CD8-positive, alpha-beta memory T cell (primary cell): ENCODE data around the gene RYR2. TPM values are rescaled to one million over a fixed set of nuclear protein-coding genes. Genes with fewer than 3 reads are reported as not detected.
"Not testable (repeated sequence)": the region's sequence is repeated elsewhere in the genome, so short reads cannot be mapped to it uniquely, and the experiment has no call there.

Experiments
- CTCF ChIA-PET: fragments of 350-600 bp; sonication (Branson Sonifier 250); formaldehyde crosslinking; loops from one replicate; lab custom pipeline; 2021; ENCODE audit warnings: antibody characterized with exemption; lab: Charles Lee
- POLR2A ChIA-PET: fragments of 350-600 bp; sonication (Branson Sonifier 250); formaldehyde crosslinking; loops from one replicate; lab custom pipeline; 2021; ENCODE audit warnings: antibody characterized with exemption; lab: Charles Lee
- DNase-seq, 5 donors: peaks; one replicate each; pipeline versions ENCODE4 v3.0.0 to v3.0.0-alpha.2; 2020 to 2022; ENCODE audit warnings: mixed read lengths in 1 of 5
- H3K27ac ChIP-seq: one replicate; pipeline ENCODE4 v1.7.0; 2013; ENCODE audit warnings: low read depth, mild to moderate bottlenecking, low read length, moderate library complexity
- H3K27me3 ChIP-seq: 2 replicates; pipeline ENCODE4 v1.7.0; 2013; ENCODE audit warnings: low read length, mild to moderate bottlenecking; ENCODE audit not compliant: insufficient read depth, poor library complexity, severe bottlenecking
- H3K36me3 ChIP-seq: 2 replicates; pipeline ENCODE4 v1.7.0; 2013; ENCODE audit warnings: mild to moderate bottlenecking, low read length, moderate library complexity; ENCODE audit not compliant: insufficient read depth
- H3K4me1 ChIP-seq: 2 replicates; pipeline ENCODE4 v1.7.0; 2013; ENCODE audit warnings: mild to moderate bottlenecking, low read length, moderate library complexity; ENCODE audit not compliant: insufficient read depth
- H3K4me3 ChIP-seq: 2 replicates; pipeline ENCODE4 v1.7.0; 2013; ENCODE audit warnings: mild to moderate bottlenecking, low read length
- H3K9me3 ChIP-seq: 2 replicates; pipeline ENCODE4 v1.7.0; 2013; ENCODE audit warnings: mild to moderate bottlenecking, low read length
- H3K27ac Mint-ChIP-seq, 8 donors: one replicate each; pipeline ENCODE4 v1.8.0; 2020 to 2021; ENCODE audit warnings: mixed read lengths in 8 of 8, mild to moderate bottlenecking in 6 of 8, inconsistent platforms in 3 of 8, moderate library complexity in 3 of 8
- H3K27me3 Mint-ChIP-seq, 2 donors: one replicate each; pipeline ENCODE4 v1.8.0; 2020 to 2021; ENCODE audit warnings: mixed read lengths in 2 of 2, mild to moderate bottlenecking in 1 of 2, moderate library complexity in 1 of 2
- H3K36me3 Mint-ChIP-seq, 3 donors: one replicate each; pipeline ENCODE4 v1.8.0; 2020 to 2021; ENCODE audit warnings: mixed read lengths in 3 of 3, inconsistent platforms in 1 of 3, mild to moderate bottlenecking in 1 of 3
- H3K4me1 Mint-ChIP-seq, 3 donors: one replicate each; pipeline ENCODE4 v1.8.0; 2020 to 2021; ENCODE audit warnings: mixed read lengths in 3 of 3, inconsistent platforms in 1 of 3, mild to moderate bottlenecking in 1 of 3
- H3K4me3 Mint-ChIP-seq, 7 donors: one replicate each; pipeline ENCODE4 v1.8.0; 2020 to 2021; ENCODE audit warnings: mixed read lengths in 7 of 7, mild to moderate bottlenecking in 6 of 7, moderate library complexity in 4 of 7, inconsistent platforms in 2 of 7
- H3K9me3 Mint-ChIP-seq, 5 donors: one replicate each; pipeline ENCODE4 v1.8.0; 2020 to 2022; ENCODE audit warnings: mixed read lengths in 5 of 5, mild to moderate bottlenecking in 3 of 5, moderate library complexity in 2 of 5, inconsistent platforms in 1 of 5
- polyA plus RNA-seq: library from polyadenylated mRNA; unstranded; fragments of 300-500 nt; fragmentation: Illumina TruSeq; gene quantifications from one replicate; pipeline ENCODE4 v1.2.3, GENCODE V29; 2021
- total RNA-seq, 2 experiments: library from RNA; stranded (reverse); gene quantifications; one replicate each; pipeline ENCODE4 v1.2.3, GENCODE V29; 2021

Gene RYR2
- total and polyA plus RNA-seq, 3 experiments from 2014 or later = 0.06 to 0.13 (median 0.11) TPM

DNA sequence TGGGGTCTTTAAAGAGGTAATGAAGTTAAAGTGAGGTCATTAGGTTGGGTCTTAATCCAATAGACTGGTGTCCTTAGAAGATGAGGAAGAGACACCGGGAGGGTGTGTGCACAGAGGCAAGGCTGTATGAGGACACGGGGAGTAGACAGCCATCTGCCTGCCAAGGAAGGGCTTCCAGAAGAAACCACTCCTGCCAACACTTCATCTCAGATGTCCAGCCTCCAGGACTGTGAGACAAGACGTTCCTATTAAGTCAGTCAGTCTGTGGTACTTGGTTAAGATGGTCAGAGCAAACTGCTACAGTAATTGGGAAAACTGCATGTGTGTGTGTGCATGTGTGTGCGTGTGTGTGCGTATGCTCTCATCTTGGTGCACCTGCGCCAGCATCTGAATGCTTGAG is 77.1 kb downstream of the RYR2 start:
- DNase-seq = no peak
- H3K9me3 ChIP-seq = no peaks in the 10 kb centered on the region
- H3K4me1 ChIP-seq = no peaks in the 10 kb centered on the region
- no peak overlapping the region for H3K4me3 ChIP-seq
- H3K27me3 ChIP-seq = no peaks in the 10 kb centered on the region
- Mint-ChIP-seq H3K4me1 (no peaks in the 10 kb centered on the region), H3K4me3 (no peak overlapping the region), H3K27ac (no peak overlapping the region), H3K9me3 (no peaks in the 10 kb centered on the region), H3K36me3 (no peaks in the 10 kb centered on the region), H3K27me3 (peaks cover 6 to 15% of the 10 kb centered on the region in 2 donors)
- H3K36me3 ChIP-seq = no peaks in the 10 kb centered on the region
- no peak overlapping the region for H3K27ac ChIP-seq
- ChIA-PET POLR2A (no interaction called here), CTCF (no interaction called here)

DNA sequence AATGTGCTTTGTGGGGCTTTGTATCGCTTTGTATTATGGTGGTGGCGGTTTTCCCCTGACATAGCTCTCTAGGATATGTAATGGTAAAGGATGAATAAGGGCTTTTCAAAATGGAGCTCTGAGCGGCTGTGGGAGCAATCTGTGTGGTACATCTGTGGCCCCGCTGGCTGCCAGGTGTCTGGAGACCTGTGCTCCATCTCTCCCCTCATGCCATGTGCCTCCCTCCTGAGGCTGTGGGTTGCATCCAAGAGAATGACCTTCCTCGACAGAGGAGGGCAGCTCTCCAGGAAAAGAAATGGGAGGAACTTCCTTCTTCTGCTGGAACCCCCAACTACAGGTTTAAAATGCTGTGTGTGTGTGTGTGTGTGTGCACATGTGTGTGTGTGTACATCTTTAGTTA is 78.7 kb downstream of the RYR2 start:
- Mint-ChIP-seq H3K36me3 (no peaks in the 10 kb centered on the region), H3K9me3 (no peaks in the 10 kb centered on the region), H3K27ac (no peak overlapping the region), H3K4me1 (no peaks in the 10 kb centered on the region), H3K4me3 (no peak overlapping the region), H3K27me3 (peaks cover 6 to 15% of the 10 kb centered on the region in 2 donors)
- Histone ChIP-seq H3K4me1 (no peaks in the 10 kb centered on the region), H3K27ac (no peak overlapping the region), H3K9me3 (no peaks in the 10 kb centered on the region), H3K27me3 (no peaks in the 10 kb centered on the region), H3K4me3 (no peak overlapping the region), H3K36me3 (no peaks in the 10 kb centered on the region)
- ChIA-PET CTCF (no interaction called here), POLR2A (no interaction called here)
- DNase-seq = no peak

DNA sequence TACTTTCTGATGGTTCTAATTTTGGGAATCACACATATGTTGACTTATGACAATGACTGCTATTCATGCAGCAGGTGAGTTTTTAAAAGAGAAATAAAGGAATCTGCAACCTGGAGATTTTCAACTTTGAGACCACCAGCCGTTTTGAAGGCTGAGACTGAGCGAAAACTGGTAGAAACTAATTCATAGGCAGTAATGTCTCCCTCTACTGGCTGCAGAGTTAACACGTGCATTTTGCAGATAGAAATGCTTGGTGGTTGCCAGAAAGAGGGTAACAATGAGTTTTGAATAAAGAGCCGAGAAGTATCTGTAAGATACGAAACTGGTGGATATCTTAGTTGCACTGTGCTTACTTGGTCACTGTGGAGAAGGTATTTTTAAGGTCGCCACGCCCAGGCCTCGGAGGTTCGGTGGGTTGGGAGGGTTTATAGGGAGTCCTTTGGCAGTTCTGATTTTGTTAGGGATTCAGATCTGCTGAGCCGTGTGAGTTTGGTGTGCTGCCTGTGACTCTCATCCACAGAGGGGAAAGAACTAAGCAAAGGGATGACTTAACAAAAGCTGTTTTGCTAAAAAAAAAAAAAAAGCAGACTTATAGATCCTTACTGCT is 83.0 kb downstream of the RYR2 start:
- H3K36me3 Mint-ChIP-seq = no peaks in the 10 kb centered on the region
- Histone ChIP-seq H3K36me3 (no peaks in the 10 kb centered on the region), H3K27ac (no peak overlapping the region), H3K4me1 (no peaks in the 10 kb centered on the region), H3K9me3 (no peaks in the 10 kb centered on the region), H3K27me3 (no peaks in the 10 kb centered on the region), H3K4me3 (no peak overlapping the region)
- H3K27me3 Mint-ChIP-seq = peaks cover 6 to 11% of the 10 kb centered on the region in 2 donors
- H3K4me3 Mint-ChIP-seq = no peak overlapping the region
- ChIA-PET CTCF (no interaction called here), POLR2A (no interaction called here)
- H3K27ac Mint-ChIP-seq = no peak overlapping the region
- peaks cover 0 to 7% (median 4%) of the 10 kb centered on the region in 5 donors for H3K9me3 Mint-ChIP-seq
- DNase-seq = no peak
- no peaks in the 10 kb centered on the region for H3K4me1 Mint-ChIP-seq

DNA sequence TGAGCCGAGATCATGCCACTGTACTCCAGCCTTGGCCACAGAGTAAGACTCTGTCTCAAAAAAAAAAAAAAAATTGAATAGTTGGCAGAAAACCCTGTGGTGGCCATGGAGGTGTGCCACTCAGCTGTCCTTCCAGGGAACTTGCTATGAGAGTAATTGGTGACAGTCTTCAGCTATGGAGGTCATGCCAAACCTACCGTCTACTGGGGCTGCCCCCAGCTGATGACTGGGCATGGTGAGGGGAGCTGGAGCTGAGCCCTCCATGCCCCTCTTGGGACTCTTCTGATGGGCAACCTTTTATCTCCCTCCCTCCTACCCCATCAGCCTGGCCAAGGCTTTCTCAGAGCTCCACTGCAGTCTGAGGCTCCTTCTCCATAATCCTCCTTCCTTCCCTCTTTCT is 84.2 kb downstream of the RYR2 start:
- POLR2A ChIA-PET = no interaction called here
- Histone ChIP-seq H3K27me3 (no peaks in the 10 kb centered on the region), H3K4me1 (no peaks in the 10 kb centered on the region), H3K36me3 (no peaks in the 10 kb centered on the region), H3K9me3 (no peaks in the 10 kb centered on the region), H3K27ac (no peak overlapping the region), H3K4me3 (no peak overlapping the region)
- CTCF ChIA-PET = no interaction called here
- Mint-ChIP-seq H3K9me3 (peaks cover 1 to 12% (median 8%) of the 10 kb centered on the region in 5 donors), H3K27ac (peak overlapping the region in 1 of 8 donors; percentile 32), H3K36me3 (no peaks in the 10 kb centered on the region), H3K4me3 (no peak overlapping the region), H3K27me3 (peaks cover 6 to 8% of the 10 kb centered on the region in 2 donors), H3K4me1 (no peaks in the 10 kb centered on the region)
- DNase-seq = no peak

DNA sequence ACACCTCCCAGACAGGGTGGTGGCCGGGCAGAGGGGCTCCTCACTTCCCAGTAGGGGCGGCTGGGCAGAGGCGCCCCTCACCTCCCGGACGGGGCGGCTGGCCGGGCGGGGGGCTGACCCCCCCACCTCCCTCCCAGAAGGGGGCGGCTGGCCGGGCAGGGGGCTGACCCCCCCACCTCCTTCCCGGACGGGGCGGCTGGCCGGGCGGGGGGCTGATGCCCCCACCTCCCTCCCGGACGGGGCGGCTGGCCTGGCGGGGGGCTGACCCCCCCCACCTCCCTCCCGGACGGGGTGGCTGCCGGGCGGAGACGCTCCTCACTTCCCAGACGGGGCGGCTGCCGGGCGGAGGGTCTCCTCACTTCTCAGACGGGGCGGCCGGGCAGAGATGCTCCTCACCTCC is 85.3 kb downstream of the RYR2 start:
- H3K9me3 Mint-ChIP-seq = peaks cover 4 to 22% (median 13%) of the 10 kb centered on the region in 5 donors
- POLR2A ChIA-PET, CTCF ChIA-PET, H3K27me3 ChIP-seq, H3K27ac ChIP-seq, H3K9me3 ChIP-seq, H3K36me3 ChIP-seq, H3K36me3 Mint-ChIP-seq, H3K4me3 Mint-ChIP-seq, H3K27me3 Mint-ChIP-seq, H3K4me3 ChIP-seq, H3K27ac Mint-ChIP-seq, H3K4me1 ChIP-seq, H3K4me1 Mint-ChIP-seq, DNase-seq: not testable (repeated sequence)

DNA sequence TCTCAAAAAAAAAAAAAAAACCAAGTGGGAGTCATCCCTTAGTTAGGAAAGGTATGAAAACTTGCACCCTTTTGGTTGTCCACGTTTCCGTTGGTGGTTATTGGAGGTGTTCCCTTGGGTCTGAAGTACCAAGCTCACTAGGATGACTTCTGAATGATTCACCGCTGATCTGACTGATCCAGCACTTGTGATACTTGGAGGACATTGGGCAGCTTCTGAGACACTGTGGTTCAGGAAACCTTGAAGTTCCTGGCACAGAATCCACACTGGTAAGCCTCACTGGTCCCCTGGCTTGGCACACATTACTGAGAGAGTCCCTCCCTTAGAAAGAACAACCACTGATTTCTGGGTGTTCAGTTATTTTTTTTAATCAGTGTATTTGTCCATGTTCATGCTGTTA is 91.9 kb downstream of the RYR2 start:
- CTCF ChIA-PET = no interaction called here
- Mint-ChIP-seq H3K27ac (no peak overlapping the region), H3K27me3 (no peaks in the 10 kb centered on the region), H3K36me3 (peaks cover 0 to 3% (median 0%) of the 10 kb centered on the region in 3 donors), H3K4me1 (no peaks in the 10 kb centered on the region), H3K9me3 (peaks cover 9 to 30% (median 21%) of the 10 kb centered on the region in 5 donors), H3K4me3 (no peak overlapping the region)
- Histone ChIP-seq H3K27me3 (no peaks in the 10 kb centered on the region), H3K27ac (no peak overlapping the region), H3K36me3 (no peaks in the 10 kb centered on the region), H3K4me1 (no peaks in the 10 kb centered on the region), H3K4me3 (no peak overlapping the region), H3K9me3 (no peaks in the 10 kb centered on the region)
- no peak for DNase-seq
- POLR2A ChIA-PET = no interaction called here

DNA sequence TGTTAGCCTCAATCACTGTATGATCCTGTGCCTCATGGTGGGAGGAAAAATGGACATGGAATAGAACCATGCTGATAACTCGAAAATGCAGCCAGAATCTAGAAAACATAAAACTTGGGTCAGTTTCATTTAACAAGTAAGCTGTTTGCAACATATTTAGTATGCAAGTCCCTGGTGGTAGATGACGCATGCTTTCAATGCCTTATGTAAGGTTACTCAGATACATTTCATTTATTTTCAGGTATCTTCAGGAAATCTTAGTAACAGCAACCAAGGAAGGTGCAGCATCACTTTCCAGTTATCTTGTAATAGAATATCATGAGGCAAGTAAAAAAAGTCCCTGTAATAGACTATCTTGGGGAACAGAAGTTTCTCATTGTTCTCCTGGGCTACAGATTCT is 92.9 kb downstream of the RYR2 start:
- Mint-ChIP-seq H3K9me3 (peaks cover 9 to 30% (median 18%) of the 10 kb centered on the region in 5 donors), H3K36me3 (peaks cover 0 to 3% (median 0%) of the 10 kb centered on the region in 3 donors), H3K4me3 (no peak overlapping the region), H3K4me1 (no peaks in the 10 kb centered on the region), H3K27ac (no peak overlapping the region), H3K27me3 (peaks cover 0 to 1% of the 10 kb centered on the region in 2 donors)
- no peaks in the 10 kb centered on the region for H3K36me3 ChIP-seq
- no peak overlapping the region for H3K4me3 ChIP-seq
- H3K27ac ChIP-seq = no peak overlapping the region
- no peaks in the 10 kb centered on the region for H3K9me3 ChIP-seq
- DNase-seq = no peak
- POLR2A ChIA-PET = no interaction called here
- H3K27me3 ChIP-seq = no peaks in the 10 kb centered on the region
- H3K4me1 ChIP-seq = no peaks in the 10 kb centered on the region
- CTCF ChIA-PET = no interaction called here

DNA sequence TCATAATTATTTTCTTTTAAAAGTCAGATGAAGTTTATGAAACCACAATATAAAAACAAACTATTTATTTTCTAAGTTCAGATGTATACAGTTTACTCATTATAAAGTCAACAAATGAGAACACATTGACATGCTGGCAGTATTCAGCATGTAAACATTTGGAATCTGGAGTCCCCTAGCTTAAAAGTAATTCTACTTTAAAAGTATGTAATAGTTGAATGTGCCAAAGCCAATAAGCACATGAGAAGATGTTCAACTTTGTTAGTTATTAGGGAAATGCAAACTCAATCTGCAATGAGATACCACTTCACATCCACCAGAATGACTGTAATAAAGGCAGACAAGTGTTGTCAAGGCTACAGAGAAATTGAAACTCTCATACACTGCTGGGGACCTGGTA is 96.6 kb downstream of the RYR2 start:
- H3K9me3 ChIP-seq = no peaks in the 10 kb centered on the region
- no peaks in the 10 kb centered on the region for H3K4me1 ChIP-seq
- no peak overlapping the region for H3K4me3 Mint-ChIP-seq
- no peak for DNase-seq
- no peak overlapping the region for H3K27ac Mint-ChIP-seq
- ChIA-PET CTCF (interaction anchor here (1.1 kb wide), 1 partner anchor 10 kb away, joined by 3 read pairs; no protein-coding TSS in a partner anchor), POLR2A (no interaction called here)
- H3K36me3 ChIP-seq = no peaks in the 10 kb centered on the region
- H3K27ac ChIP-seq = no peak overlapping the region
- no peaks in the 10 kb centered on the region for H3K36me3 Mint-ChIP-seq
- peaks cover 3 to 4% of the 10 kb centered on the region in 2 donors for H3K27me3 Mint-ChIP-seq
- H3K4me3 ChIP-seq = no peak overlapping the region
- H3K4me1 Mint-ChIP-seq = no peaks in the 10 kb centered on the region
- peaks cover 0 to 6% (median 3%) of the 10 kb centered on the region in 5 donors for H3K9me3 Mint-ChIP-seq
- H3K27me3 ChIP-seq = no peaks in the 10 kb centered on the region
